IMR-90 (cell line): ENCODE measurements around the gene MT1H. TPM values are rescaled to one million over a fixed set of nuclear protein-coding genes. Genes with fewer than 3 reads are reported as not detected.

Source experiments
- ATAC-seq: fragments of 200-7000 bp; cut with Tn5 transposase; 2 replicates; pipeline ENCODE4 v1.9.1; 2020; ENCODE audit warnings: low read depth, mild to moderate bottlenecking, moderate library complexity
- BruUV-seq: library from RNA; stranded (reverse); fragments of 400-500 nt; replicated peaks from 2 replicates; lab custom pipeline; 2021; lab: Mats Ljungman, UMichigan
- CTCF ChIA-PET: fragments of 300-600 bp; formaldehyde crosslinking; extraction: SDS; loops from one replicate; lab custom pipeline; 2021; ENCODE audit warnings: antibody characterized with exemption; lab: Yijun Ruan, JAX
- POLR2A ChIA-PET: fragments of 300-600 bp; sonication (Branson Sonifier 250); formaldehyde crosslinking; loops from one replicate; lab custom pipeline; 2022; ENCODE audit warnings: antibody characterized with exemption; ENCODE audit not compliant: unreplicated experiment; lab: Charles Lee
- DNase-seq: peaks from one replicate; pipeline ENCODE4 v3.0.0; 2013
- H2AFZ ChIP-seq: replicated peaks from 2 replicates; pipeline ENCODE3; 2013; ENCODE audit warnings: low read length, mild to moderate bottlenecking; ENCODE audit not compliant: poor library complexity
- H2AK5ac ChIP-seq: 2 replicates; pipeline ENCODE4 v1.6.1; 2013; ENCODE audit warnings: low read depth, low read length, inconsistent platforms
- H2AK9ac ChIP-seq: replicated peaks from 2 replicates; pipeline ENCODE3; 2013; ENCODE audit warnings: mild to moderate bottlenecking, low read depth, low read length, moderate library complexity; ENCODE audit not compliant: poor library complexity
- H2BK120ac ChIP-seq: 2 replicates; pipeline ENCODE4 v1.6.1; 2013; ENCODE audit warnings: low read depth, low read length, inconsistent platforms
- H2BK15ac ChIP-seq: 3 replicates; pipeline ENCODE4 v1.6.1; 2013; ENCODE audit warnings: low read depth, low read length, inconsistent platforms
- H2BK20ac ChIP-seq: 2 replicates; pipeline ENCODE4 v1.6.1; 2013; ENCODE audit warnings: low read depth, mild to moderate bottlenecking, inconsistent platforms, low read length, moderate library complexity
- H2BK5ac ChIP-seq: 2 replicates; pipeline ENCODE4 v1.6.1; 2013; ENCODE audit warnings: mild to moderate bottlenecking, low read depth, low read length, inconsistent platforms; ENCODE audit not compliant: poor library complexity, severe bottlenecking
- H3K14ac ChIP-seq: replicated peaks from 2 replicates; pipeline ENCODE4 v1.6.1; 2013; ENCODE audit warnings: low read depth, low read length, inconsistent platforms
- H3K18ac ChIP-seq: 2 replicates; pipeline ENCODE4 v1.6.1; 2013; ENCODE audit warnings: low read depth, low read length, control low read depth
- H3K23ac ChIP-seq: 2 replicates; pipeline ENCODE4 v1.6.1; 2013; ENCODE audit warnings: low read depth, low read length, inconsistent platforms
- H3K27ac ChIP-seq: 2 replicates; pipeline ENCODE4 v1.5.1; 2013; ENCODE audit warnings: mild to moderate bottlenecking, control low read depth, low read length; ENCODE audit not compliant: insufficient read depth
- H3K27me3 ChIP-seq: 2 replicates; pipeline ENCODE4 v1.6.1; 2013; ENCODE audit warnings: low read length; ENCODE audit not compliant: control insufficient read depth, insufficient read depth
- H3K36me3 ChIP-seq: 2 replicates; pipeline ENCODE4 v1.6.1; 2013; ENCODE audit warnings: low read length, mixed read lengths; ENCODE audit not compliant: control insufficient read depth, insufficient read depth
- H3K4ac ChIP-seq: 2 replicates; pipeline ENCODE4 v1.6.1; 2013; ENCODE audit warnings: low read depth, low read length, inconsistent platforms
- H3K4me1 ChIP-seq: 2 replicates; pipeline ENCODE4 v1.6.1; 2013; ENCODE audit warnings: low read length, mixed read lengths; ENCODE audit not compliant: control insufficient read depth, insufficient read depth
- H3K4me2 ChIP-seq: 2 replicates; pipeline ENCODE4 v1.6.1; 2013; ENCODE audit warnings: low read depth, mild to moderate bottlenecking, control low read depth, low read length, moderate library complexity
- H3K4me3 ChIP-seq: 2 replicates; pipeline ENCODE4 v1.5.1; 2013; ENCODE audit warnings: low read depth, mild to moderate bottlenecking, control low read depth, low read length, moderate library complexity; ENCODE audit not compliant: insufficient read depth
- H3K56ac ChIP-seq: 2 replicates; pipeline ENCODE4 v1.6.1; 2013; ENCODE audit warnings: low read length, inconsistent platforms; ENCODE audit not compliant: insufficient read depth; ENCODE audit errors: extremely low read depth
- H3K79me1 ChIP-seq, 2 experiments: 2 replicates each; pipeline ENCODE4 v1.6.1; 2013; ENCODE audit warnings: low read length in 2 of 2, inconsistent platforms in 1 of 2, low read depth in 1 of 2
- H3K9ac ChIP-seq: 2 replicates; pipeline ENCODE4 v1.6.1; 2013; ENCODE audit warnings: low read depth, low read length, control low read depth
- H3K9me1 ChIP-seq: 2 replicates; pipeline ENCODE4 v1.6.1; 2013; ENCODE audit warnings: low read length, inconsistent platforms; ENCODE audit not compliant: insufficient read depth
- H3K9me3 ChIP-seq: 2 replicates; pipeline ENCODE4 v1.6.1; 2013; ENCODE audit warnings: low read length; ENCODE audit not compliant: control insufficient read depth, insufficient read depth
- H4K20me1 ChIP-seq: 2 replicates; pipeline ENCODE4 v1.6.1; 2013; ENCODE audit warnings: low read length, inconsistent platforms; ENCODE audit not compliant: insufficient read depth
- H4K5ac ChIP-seq: 2 replicates; pipeline ENCODE4 v1.6.1; 2013; ENCODE audit warnings: mild to moderate bottlenecking, low read depth, low read length, control low read depth
- H4K8ac ChIP-seq, 2 experiments: 2 replicates each; pipeline ENCODE4 v1.6.1; 2013; ENCODE audit warnings: low read depth in 2 of 2, low read length in 2 of 2, control low read depth in 1 of 2, inconsistent platforms in 1 of 2
- H4K91ac ChIP-seq: 2 replicates; pipeline ENCODE4 v1.6.1; 2013; ENCODE audit warnings: low read depth, low read length, inconsistent platforms; ENCODE audit not compliant: insufficient read depth
- CEBPB ChIP-seq: IDR thresholded peaks from 2 replicates; pipeline ENCODE4 v1.6.1; 2012; ENCODE audit warnings: low read depth, low read length, improper control_type of control experiment
- CHD1 ChIP-seq: IDR thresholded peaks from 2 replicates; pipeline ENCODE4 v1.6.1; 2012; ENCODE audit warnings: low read depth, low read length, improper control_type of control experiment
- FOS ChIP-seq: fragments of 150-350 bp; IDR thresholded peaks from 2 replicates; pipeline ENCODE4 v1.6.1; 2016; ENCODE audit warnings: low read depth, low read length
- MAFK ChIP-seq: IDR thresholded peaks from 2 replicates; pipeline ENCODE4 v1.6.1; 2012; ENCODE audit warnings: low read depth, low read length, improper control_type of control experiment
- MXI1 ChIP-seq: IDR thresholded peaks from 2 replicates; pipeline ENCODE4 v1.6.1; 2012; ENCODE audit warnings: low read depth, mild to moderate bottlenecking, low read length, moderate library complexity, borderline replicate concordance
- NFE2L2 ChIP-seq: fragments of 150-350 bp; IDR thresholded peaks from 2 replicates; pipeline ENCODE4 v1.6.1; 2016; ENCODE audit warnings: low read depth, mild to moderate bottlenecking, low read length
- POLR2A ChIP-seq: IDR thresholded peaks from 2 replicates; pipeline ENCODE4 v1.6.1; 2012; ENCODE audit warnings: mild to moderate bottlenecking, low read depth, low read length
- RAD21 ChIP-seq: IDR thresholded peaks from 2 replicates; pipeline ENCODE4 v1.6.1; 2012; ENCODE audit warnings: low read length, improper control_type of control experiment
- WGBS, 2 experiments: methylation state at CpG; one replicate each; pipeline versions ENCODE4 v1.1.5 to v1.1.7; 2013; ENCODE audit warnings: missing lambda C conversion rate in 2 of 2; ENCODE audit not compliant: insufficient read length in 1 of 2; ENCODE audit errors: extremely low coverage in 2 of 2; 5-methylcytosine and 5-hydroxymethylcytosine counted together
- dilution Hi-C: fragments of 300-500 bp; cut with HindIII; formaldehyde crosslinking; loops from one replicate; pipeline ENCODE4 v1.14.3; 2018; ENCODE audit warnings: low sequenced_read_pairs; ENCODE audit not compliant: unreplicated experiment
- in situ Hi-C: fragments of 300-500 bp; cut with MboI; formaldehyde crosslinking; loops from 3 replicates; pipeline ENCODE4 v1.14.3; 2019; ENCODE audit warnings: low sequenced_read_pairs, inconsistent platforms, mixed read lengths
- intact Hi-C: fragments of 100-400 bp; cut with micrococcal nuclease; formaldehyde crosslinking; loops from 2 replicates; pipeline ENCODE4 v1.10.0; 2022
- polyA plus RNA-seq, 3 experiments: library from polyadenylated mRNA; depleted of rRNA; stranded (reverse); fragments of >200 nt; gene quantifications; 2 replicates each; pipeline ENCODE4 v1.2.3, GENCODE V29; 2012; ENCODE audit warnings: low replicate concordance in 1 of 3
- total RNA-seq: library from RNA; depleted of rRNA; stranded (reverse); fragments of >200 nt; gene quantifications from 2 replicates; pipeline ENCODE4 v1.2.3, GENCODE V29; 2012
- TF ChIP-seq, protein P1 (sequence below): conservative IDR thresholded peaks from 2 replicates; pipeline ENCODE4 v1.5.1; 2012; ENCODE audit warnings: mild to moderate bottlenecking, low read depth, low read length, improper control_type of control experiment

MT1H gene
- total and polyA plus RNA-seq, 2 of the 4 experiments (the other 2 are of a cell fraction): not detected

DNA sequence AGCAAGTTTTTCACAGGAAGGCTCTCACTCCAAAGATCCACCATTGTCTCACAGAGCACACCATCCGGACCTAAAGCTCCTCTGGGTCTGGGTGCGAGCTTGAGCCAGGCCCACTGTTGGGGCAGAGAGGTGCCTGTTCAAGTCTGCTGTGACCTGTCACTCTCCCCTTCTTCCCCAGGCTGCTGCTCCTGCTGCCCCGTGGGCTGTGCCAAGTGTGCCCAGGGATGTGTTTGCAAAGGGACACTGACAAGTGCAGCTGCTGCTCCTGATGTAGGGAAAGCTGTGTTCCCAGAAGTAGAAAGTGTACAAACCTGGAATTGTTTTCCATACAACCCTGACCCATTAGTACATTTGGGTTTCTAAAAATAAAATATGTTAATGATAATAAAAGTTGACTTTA, 7.9 kb downstream of the MT1H start:
- H2BK15ac ChIP-seq: no peak overlapping the region
- no peak overlapping the region for H3K9ac ChIP-seq
- no peak overlapping the region for H3K27ac ChIP-seq
- H4K8ac ChIP-seq: no peak overlapping the region
- no peak overlapping the region for H2AK5ac ChIP-seq
- intact Hi-C loops (no loop called here), in situ Hi-C loops (no loop called here), dilution Hi-C loops (no loop called here)
- H3K56ac ChIP-seq: no peak overlapping the region
- peaks cover 6% of the 10 kb centered on the region for H3K4me1 ChIP-seq
- ChIA-PET POLR2A (no interaction called here), CTCF (no interaction called here)
- H3K79me1 ChIP-seq: peaks cover 0 to under 1% of the 10 kb centered on the region in 2 experiments; a peak in 1 of 4 replicates
- no peak overlapping the region for H4K5ac ChIP-seq
- TF ChIP-seq MXI1 (no peak), NFE2L2 (no peak), FOS (no peak), CHD1 (no peak), RAD21 (no peak), MAFK (no peak), POLR2A (no peak), CEBPB (no peak)
- TF ChIP-seq, protein P1, sequence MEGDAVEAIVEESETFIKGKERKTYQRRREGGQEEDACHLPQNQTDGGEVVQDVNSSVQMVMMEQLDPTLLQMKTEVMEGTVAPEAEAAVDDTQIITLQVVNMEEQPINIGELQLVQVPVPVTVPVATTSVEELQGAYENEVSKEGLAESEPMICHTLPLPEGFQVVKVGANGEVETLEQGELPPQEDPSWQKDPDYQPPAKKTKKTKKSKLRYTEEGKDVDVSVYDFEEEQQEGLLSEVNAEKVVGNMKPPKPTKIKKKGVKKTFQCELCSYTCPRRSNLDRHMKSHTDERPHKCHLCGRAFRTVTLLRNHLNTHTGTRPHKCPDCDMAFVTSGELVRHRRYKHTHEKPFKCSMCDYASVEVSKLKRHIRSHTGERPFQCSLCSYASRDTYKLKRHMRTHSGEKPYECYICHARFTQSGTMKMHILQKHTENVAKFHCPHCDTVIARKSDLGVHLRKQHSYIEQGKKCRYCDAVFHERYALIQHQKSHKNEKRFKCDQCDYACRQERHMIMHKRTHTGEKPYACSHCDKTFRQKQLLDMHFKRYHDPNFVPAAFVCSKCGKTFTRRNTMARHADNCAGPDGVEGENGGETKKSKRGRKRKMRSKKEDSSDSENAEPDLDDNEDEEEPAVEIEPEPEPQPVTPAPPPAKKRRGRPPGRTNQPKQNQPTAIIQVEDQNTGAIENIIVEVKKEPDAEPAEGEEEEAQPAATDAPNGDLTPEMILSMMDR: no peak
- no peak overlapping the region for H4K91ac ChIP-seq
- BruUV-seq: no TSS peak
- peaks cover 24% of the 10 kb centered on the region for H3K27me3 ChIP-seq
- peaks cover 5% of the 10 kb centered on the region for H3K9me1 ChIP-seq
- H3K14ac ChIP-seq: no peak overlapping the region
- no peak for ATAC-seq
- H2BK20ac ChIP-seq: no peak overlapping the region
- H3K18ac ChIP-seq: no peak overlapping the region
- H3K4me3 ChIP-seq: no peak overlapping the region
- H3K23ac ChIP-seq: no peak overlapping the region
- 100% methylated on average over 1 of the region's 3 CpGs; no CpG with 5 or more reads in 1 of the 2 experiments for WGBS, 2 experiments
- no peak for DNase-seq
- no peak overlapping the region for H3K4me2 ChIP-seq
- no peak overlapping the region for H2BK120ac ChIP-seq
- no peaks in the 10 kb centered on the region for H3K9me3 ChIP-seq
- H3K36me3 ChIP-seq: no peaks in the 10 kb centered on the region
- H2AFZ ChIP-seq: no peak overlapping the region
- no peak overlapping the region for H3K4ac ChIP-seq
- H4K20me1 ChIP-seq: peaks cover 4% of the 10 kb centered on the region; the same call in 1 of the 2 replicates
- no peak overlapping the region for H2BK5ac ChIP-seq
- H2AK9ac ChIP-seq: peak overlapping the region; percentile 55
